HepG2 (cell line): Measurements from ENCODE around the gene RHCE. TPM values are rescaled to one million over a fixed set of nuclear protein-coding genes. Genes with fewer than 3 reads are reported as not detected.

Experiments
- ATAC-seq: fragments of 200-7000 bp; cut with Tn5 transposase; 3 replicates; pipeline ENCODE4 v1.9.1; 2020; ENCODE audit warnings: mild to moderate bottlenecking, moderate library complexity
- BruUV-seq: library from RNA; stranded (reverse); fragments of 400-500 nt; replicated peaks from 2 replicates; lab custom pipeline; 2021; lab: Mats Ljungman, UMichigan
- CTCF ChIA-PET: fragments of 300-600 bp; formaldehyde crosslinking; extraction: SDS; loops from one replicate; lab custom pipeline; 2021; ENCODE audit warnings: low total read pairs, inconsistent platforms, low intra/inter-chr PET ratio; lab: Yijun Ruan, JAX
- POLR2A ChIA-PET: fragments of 350-600 bp; sonication (Branson Sonifier 250); formaldehyde crosslinking; loops from one replicate; lab custom pipeline; 2020; ENCODE audit warnings: antibody characterized with exemption, inconsistent platforms; lab: Yijun Ruan, JAX
- DNase-seq: peaks from one replicate; pipeline ENCODE4 v3.0.0-alpha.2; 2015; ENCODE audit warnings: low spot score
- FAIRE-seq: peaks from 3 replicates; lab custom pipeline; 2011; peaks lifted over from hg19 to GRCh38; lab: Jason Lieb, UNC
- H2AFZ ChIP-seq: one replicate; pipeline ENCODE4 v1.6.1; 2011; ENCODE audit warnings: low read length, inconsistent platforms
- H3K27ac ChIP-seq: fragments of 300-600 bp; 3 replicates; pipeline ENCODE4 v1.8.0; 2011; ENCODE audit warnings: mixed run types, mild to moderate bottlenecking, mixed read lengths, low read length, inconsistent platforms; ENCODE audit not compliant: insufficient read depth; ENCODE audit errors: extremely low read length
- H3K27me3 ChIP-seq, 2 experiments: fragments of 200-600 bp in 1 of 2; 2 replicates in 1 of 2; 3 replicates in 1 of 2; pipeline versions ENCODE4 v1.6.0 to v1.8.0; 2011; ENCODE audit warnings: low read length in 2 of 2, mild to moderate bottlenecking in 2 of 2, moderate library complexity in 2 of 2, inconsistent platforms in 1 of 2; ENCODE audit not compliant: insufficient read depth in 2 of 2, control insufficient read depth in 1 of 2
- H3K36me3 ChIP-seq, 2 experiments: fragments of 200-600 bp in 1 of 2; replicated peaks in 1 of 2; 2 replicates in 1 of 2; 3 replicates in 1 of 2; pipeline versions ENCODE4 v1.5.1 to v1.8.0; 2011; ENCODE audit warnings: low read length in 2 of 2, inconsistent platforms in 1 of 2; ENCODE audit not compliant: insufficient read depth in 2 of 2, control insufficient read depth in 1 of 2
- H3K4me1 ChIP-seq: 2 replicates; pipeline ENCODE4 v1.5.1; 2012; ENCODE audit warnings: low read length, inconsistent platforms; ENCODE audit not compliant: insufficient read depth
- H3K4me2 ChIP-seq: 2 replicates; pipeline ENCODE4 v1.6.0; 2011; ENCODE audit warnings: low read depth, low read length, inconsistent platforms
- H3K4me3 ChIP-seq, 3 experiments: fragments of 200-600 bp in 1 of 3; sonication (generic), shearing (Covaris generic) in 1 of 3; replicated peaks in 1 of 3; 2 replicates each; pipeline ENCODE4 v1.5.1; 2011 to 2016; ENCODE audit warnings: low read length in 3 of 3, inconsistent platforms in 2 of 3, low read depth in 2 of 3, mild to moderate bottlenecking in 2 of 3, control low read depth in 1 of 3, mixed read lengths in 1 of 3; ENCODE audit not compliant: insufficient read depth in 1 of 3
- H3K79me2 ChIP-seq: one replicate; pipeline ENCODE4 v1.6.1; 2011; ENCODE audit warnings: low read length, inconsistent platforms; ENCODE audit not compliant: insufficient read depth
- H3K9ac ChIP-seq: 2 replicates; pipeline ENCODE4 v1.6.0; 2011; ENCODE audit warnings: mild to moderate bottlenecking, low read depth, low read length, inconsistent platforms; ENCODE audit not compliant: insufficient read depth
- H3K9me3 ChIP-seq: 2 replicates; pipeline ENCODE4 v1.5.1; 2012; ENCODE audit warnings: mild to moderate bottlenecking, low read length
- H4K20me1 ChIP-seq: 2 replicates; pipeline ENCODE4 v1.6.0; 2011; ENCODE audit warnings: inconsistent platforms, mild to moderate bottlenecking, low read length, moderate library complexity; ENCODE audit not compliant: insufficient read depth
- ERF ChIP-seq: IDR thresholded peaks from 2 replicates; pipeline ENCODE4 v1.6.1; 2018; ENCODE audit warnings: missing biosample characterization, missing genetic modification reagents
- RXRB ChIP-seq: IDR thresholded peaks from 2 replicates; pipeline ENCODE4 v1.6.1; 2016; ENCODE audit warnings: borderline replicate concordance, missing genetic modification reagents, missing compliant biosample characterization
- SP4 ChIP-seq: sonication (generic); formaldehyde crosslinking; IDR thresholded peaks from 2 replicates; pipeline ENCODE4 v1.8.1; 2023; ENCODE audit warnings: mild to moderate bottlenecking, missing genetic modification reagents
- ZNF235 ChIP-seq: sonication (generic); formaldehyde crosslinking; IDR thresholded peaks from 2 replicates; pipeline ENCODE4 v1.8.1; 2023; ENCODE audit warnings: mild to moderate bottlenecking, missing genetic modification reagents, borderline replicate concordance
- ZSCAN9 ChIP-seq: IDR thresholded peaks from 2 replicates; pipeline ENCODE4 v1.6.1; 2016; ENCODE audit warnings: borderline replicate concordance
- WGBS: methylation state at CpG from one replicate; pipeline ENCODE4 v1.1.6; 2017; ENCODE audit warnings: low lambda C conversion rate; 5-methylcytosine and 5-hydroxymethylcytosine counted together
- in situ Hi-C: cut with HindIII; loops from 2 replicates; pipeline ENCODE4 v1.10.0; 2017; ENCODE audit warnings: low pct_unique_long_range_greater_than_20kb; ENCODE audit not compliant: extremely low pct_ligation_motif_present
- intact Hi-C: fragments of 100-400 bp; cut with micrococcal nuclease; formaldehyde crosslinking; loops from one replicate; pipeline ENCODE4 v1.10.0; 2022; ENCODE audit not compliant: unreplicated experiment
- polyA plus RNA-seq, 8 experiments: library from polyadenylated mRNA; depleted of rRNA in 3 of 8; stranded (reverse) in 7 of 8; unstranded in 1 of 8; fragments of >200 nt; fragmentation: Illumina TruSeq in 4 of 8; extraction: Trizol in 4 of 8; gene quantifications; 2 replicates each; pipeline versions ENCODE4 v1.2.1 to v1.2.3, GENCODE V29; 2011 to 2016; ENCODE audit warnings: low read depth in 4 of 8, missing spikeins in 1 of 8, mixed read lengths in 1 of 8; ENCODE audit not compliant: insufficient read depth in 1 of 8
- total RNA-seq, 5 experiments: library from RNA; depleted of rRNA; stranded (reverse); fragments of >200 nt; fragmentation: Illumina TruSeq; extraction: Trizol; gene quantifications; 2 replicates each; pipeline ENCODE4 v1.2.3, GENCODE V29; 2016; ENCODE audit warnings: low read depth in 1 of 5

The RHCE gene
- total and polyA plus RNA-seq, 2 of the 13 experiments (the other 11 are each of a cell fraction or from before 2014, with no cell fraction given), result 0.30 TPM; not detected in 1

GRCh38 chr1:25356441-25356840 is 64.2 kb downstream of the RHCE start:
- H4K20me1 ChIP-seq, result no peaks in the 10 kb centered on the region
- no peak overlapping the region for H2AFZ ChIP-seq
- no peak for FAIRE-seq
- ChIA-PET POLR2A (no interaction called here), CTCF (no interaction called here)
- intact Hi-C loops, result no loop called here
- H3K9me3 ChIP-seq, result no peaks in the 10 kb centered on the region
- TF ChIP-seq ZSCAN9 (CRISPR knock-in tag) (no peak), ERF (no peak)
- H3K27ac ChIP-seq, result no peak overlapping the region
- in situ Hi-C loops, result no loop called here
- BruUV-seq, result no TSS peak
- H3K27me3 ChIP-seq, result no peaks in the 10 kb centered on the region
- no peak for DNase-seq
- no peak overlapping the region for H3K4me2 ChIP-seq
- H3K4me1 ChIP-seq, result no peaks in the 10 kb centered on the region
- H3K36me3 ChIP-seq, result peaks cover 18 to 47% of the 10 kb centered on the region in 2 experiments; a peak in 4 of 5 replicates
- no peak overlapping the region for H3K4me3 ChIP-seq
- no peaks in the 10 kb centered on the region for H3K79me2 ChIP-seq
- no peak for ATAC-seq
- H3K9ac ChIP-seq, result no peak overlapping the region

- FAIRE-seq (no peak), ATAC-seq (no peak), DNase-seq (no peak)
- Histone ChIP-seq H3K9ac (no peak overlapping the region), H3K79me2 (no peaks in the 10 kb centered on the region), H4K20me1 (no peaks in the 10 kb centered on the region), H3K4me2 (no peak overlapping the region), H3K4me1 (no peaks in the 10 kb centered on the region), H3K27ac (no peak overlapping the region), H3K36me3 (peaks cover 18 to 41% of the 10 kb centered on the region in 2 experiments; a peak in 4 of 5 replicates), H3K4me3 (no peak overlapping the region), H3K9me3 (no peaks in the 10 kb centered on the region), H2AFZ (no peak overlapping the region), H3K27me3 (no peaks in the 10 kb centered on the region)
- in situ Hi-C loops, result no loop called here
- BruUV-seq, result no TSS peak
- ChIA-PET POLR2A (no interaction called here), CTCF (no interaction called here)
- 96% methylated on average over 6 of the region's 6 CpGs for WGBS
- no peak for TF ChIP-seq RXRB
- TF ChIP-seq ZNF235 (CRISPR knock-in tag), result no peak
- no peak for TF ChIP-seq SP4 (CRISPR knock-in tag)
- intact Hi-C loops, result no loop called here
Measured at GRCh38 chr1:25355841-25356395, 64.7 kb downstream of the RHCE start.
